Kidney glomerular epithelial cell (primary cell): ENCODE results near the gene LY6G6F.

Experiments used
- DNase-seq: peaks from one replicate; lab custom pipeline; 2025; lab: John Stamatoyannopoulos, UW

LY6G6F gene

GRCh38 chr6:31723980-31724691, 17.5 kb downstream of the LY6G6F start:
- no peak for DNase-seq

- no peak for DNase-seq
Measured at GRCh38 chr6:31725502-31726350, 19.1 kb downstream of the LY6G6F start.

GRCh38 chr6:31727034-31727716, 20.5 kb downstream of the LY6G6F start:
- no peak for DNase-seq

- DNase-seq: no peak
Measured at GRCh38 chr6:31727717-31728671, 21.3 kb downstream of the LY6G6F start.

GRCh38 chr6:31728767-31729514, 22.3 kb downstream of the LY6G6F start, which contains the start of gene DDAH2:
Gene DDAH2 (minus strand): TSS chr6:31729299. CDS start chr6:31729161, 138 bp downstream.
- no peak for DNase-seq

GRCh38 chr6:31729515-31729978, 22.9 kb downstream of the LY6G6F start:
- peak; percentile 91 for DNase-seq

- DNase-seq: peak; percentile 69
Measured at GRCh38 chr6:31729979-31730630, 23.4 kb downstream of the LY6G6F start.

GRCh38 chr6:31730631-31731086, 24.0 kb downstream of the LY6G6F start:
- DNase-seq: no peak

- no peak for DNase-seq
Measured at GRCh38 chr6:31732029-31732428, 25.4 kb downstream of the LY6G6F start.

- DNase-seq: no peak
Measured at GRCh38 chr6:31733734-31734133, 27.1 kb downstream of the LY6G6F start.

- DNase-seq: no peak
Measured at GRCh38 chr6:31734247-31734820, 27.7 kb downstream of the LY6G6F start.

GRCh38 chr6:31734821-31735406, 28.2 kb downstream of the LY6G6F start:
- peak; percentile 76 for DNase-seq

- DNase-seq: peak; percentile 63
Measured at GRCh38 chr6:31736021-31736767, 29.5 kb downstream of the LY6G6F start, which contains the start of gene CLIC1. Gene CLIC1 (minus strand): TSS chr6:31736530. CDS start chr6:31736300, 230 bp downstream.

GRCh38 chr6:31736768-31737314, 30.2 kb downstream of the LY6G6F start:
- DNase-seq: no peak

- no peak for DNase-seq
Measured at GRCh38 chr6:31737315-31737990, 30.8 kb downstream of the LY6G6F start.

GRCh38 chr6:31737991-31738979, 31.6 kb downstream of the LY6G6F start:
- DNase-seq: peak; percentile 79
